Diencephalon (tissue), 1 donor: ENCODE data around the gene OR6C1. TPM values are rescaled to one million over a fixed set of nuclear protein-coding genes. Genes with fewer than 3 reads are reported as not detected.

Experiments
- total RNA-seq: library from RNA; depleted of rRNA; stranded (reverse); fragments of >200 nt; gene quantifications from one replicate; pipeline ENCODE4 v1.2.3, GENCODE V29; 2014

OR6C1 gene
- total RNA-seq = not detected

GRCh38 chr12:55314043-55314442, at the start of gene OR6C1:
OR6C1 (plus strand) TSS chr12:55314343; CDS start chr12:55320600, 6,257 bp downstream.

GRCh38 chr12:55296469-55296868, 17.7 kb upstream of the OR6C1 start, which contains the start of gene OR6C6:
OR6C6 (minus strand) TSS chr12:55296569; CDS start chr12:55295232, 1,337 bp downstream.

GRCh38 chr12:55330446-55330845, 16.3 kb downstream of the OR6C1 start, which contains the start of gene OR6C3:
OR6C3 (plus strand) TSS chr12:55330746; CDS start chr12:55331701, 955 bp downstream.

GRCh38 chr12:55362675-55363074, 48.5 kb downstream of the OR6C1 start, which contains the start of gene OR6C75:
OR6C75 (plus strand) TSS chr12:55362975; CDS start chr12:55365111, 2,136 bp downstream.

Other genes starting within 250 kb of the OR6C1 start
- not detected for gene OR9K2, start 187.9 kb upstream of the OR6C1 start, total RNA-seq
- not detected for gene OR10A7, start 93.3 kb upstream of the OR6C1 start, total RNA-seq
- gene OR6C74, start 69.7 kb upstream of the OR6C1 start, total RNA-seq = not detected
- not detected for gene OR6C6, start 17.8 kb upstream of the OR6C1 start, total RNA-seq
- not detected for gene OR6C3, start 16.4 kb downstream of the OR6C1 start, total RNA-seq
- gene OR6C75, start 48.6 kb downstream of the OR6C1 start, total RNA-seq = not detected
- gene OR6C65, start 86.2 kb downstream of the OR6C1 start, total RNA-seq = not detected
- gene OR6C76, start 111.9 kb downstream of the OR6C1 start, total RNA-seq = not detected
- gene OR6C2, start 129.7 kb downstream of the OR6C1 start, total RNA-seq = not detected
- gene OR6C70, start 155.8 kb downstream of the OR6C1 start, total RNA-seq = not detected
- not detected for gene OR6C68, start 178.0 kb downstream of the OR6C1 start, total RNA-seq
- gene OR6C4, start 235.3 kb downstream of the OR6C1 start, total RNA-seq = not detected